ENCODE measurements around the gene ZNF32. TPM values are rescaled to one million over a fixed set of nuclear protein-coding genes. Genes with fewer than 3 reads are reported as not detected.

The ZNF32 gene
- total RNA-seq, 1 experiment from 2014 or later: 12.0 TPM

DNA sequence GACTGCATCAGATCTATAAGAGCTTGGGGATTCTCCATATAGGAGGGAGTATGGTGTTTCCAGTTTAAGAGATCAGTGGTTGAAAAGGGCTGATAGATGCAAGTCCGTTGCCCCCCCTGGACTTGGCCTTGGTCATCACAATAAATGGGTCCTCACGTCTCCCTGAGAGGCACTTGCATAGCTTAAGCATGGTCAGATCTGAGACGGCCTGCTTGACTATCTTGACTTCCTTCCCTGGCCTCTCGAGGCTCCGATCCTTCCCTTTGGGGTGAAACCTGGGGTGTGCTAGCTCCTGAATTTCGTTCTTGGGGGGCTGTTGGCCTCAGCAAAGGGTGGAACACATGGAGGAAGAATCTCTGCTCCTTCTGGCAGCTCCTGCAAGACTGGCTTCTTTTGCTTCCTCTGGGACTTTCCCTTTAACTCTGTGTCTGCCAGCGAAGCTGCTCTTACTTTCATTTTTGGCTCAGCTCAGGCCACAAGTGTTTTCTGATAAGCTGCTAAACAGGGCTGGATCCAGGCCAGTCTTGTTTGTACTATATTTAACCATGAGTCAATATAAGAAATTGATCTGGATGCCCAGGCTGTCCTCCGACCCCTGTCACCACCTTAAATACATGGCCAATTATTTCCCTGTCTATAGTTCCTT lies 53.6 kb downstream of the ZNF32 start:
- Histone ChIP-seq H3K27ac (no peak overlapping the region), H3K4me3 (no peak overlapping the region), H3K27me3 (no peaks in the 10 kb centered on the region), H3K9me3 (replicated peaks) (no peaks in the 10 kb centered on the region), H3K36me3 (no peaks in the 10 kb centered on the region), H3K4me1 (no peaks in the 10 kb centered on the region)
- DNase-seq: no peak

Other genes starting within 250 kb of the ZNF32 start
- gene HNRNPF, start 239.7 kb downstream of the ZNF32 start, total RNA-seq (2014; rRNA removed; shearing (Covaris generic)): 63.2 and 64.7 TPM in 2 replicates
- gene ZNF487, start 211.8 kb downstream of the ZNF32 start, total RNA-seq (2014; rRNA removed; shearing (Covaris generic)): 0.18 and 0.38 TPM in 2 replicates
- not detected in 2 replicates for gene ZNF239, start 74.3 kb downstream of the ZNF32 start, total RNA-seq (2014; rRNA removed; shearing (Covaris generic))
- 2.2 and 2.9 TPM in 2 replicates for gene ZNF485, start 42.4 kb downstream of the ZNF32 start, total RNA-seq (2014; rRNA removed; shearing (Covaris generic))

Measured in SJCRH30 (cell line).